ENCODE data around the gene PLA2R1. TPM values are rescaled to one million over a fixed set of nuclear protein-coding genes. Genes with fewer than 3 reads are reported as not detected.
"Not testable (repeated sequence)": the region's sequence is repeated elsewhere in the genome, so short reads cannot be mapped to it uniquely, and the experiment has no call there.

The PLA2R1 gene
- total RNA-seq, 2 donors from 2014 or later: 3.2 to 4.2 TPM

- DNase-seq (peak; percentile 68), ATAC-seq (peak; percentile 83 to 87)
- intact Hi-C loops (cut with DNase I): no loop called here
Measured at GRCh38 chr2:160039166-160039903, 23.1 kb downstream of the PLA2R1 start.

- intact Hi-C loops (cut with DNase I): not testable (repeated sequence)
Measured at GRCh38 chr2:160038662-160039061, 23.8 kb downstream of the PLA2R1 start.

GRCh38 chr2:160036736-160037135 is 25.7 kb downstream of the PLA2R1 start:
- intact Hi-C loops (cut with DNase I): no loop called here

More at GRCh38 chr2:160038662-160039061, 23.8 kb downstream of the PLA2R1 start:
- DNase-seq, ATAC-seq: not testable (repeated sequence)

DNA sequence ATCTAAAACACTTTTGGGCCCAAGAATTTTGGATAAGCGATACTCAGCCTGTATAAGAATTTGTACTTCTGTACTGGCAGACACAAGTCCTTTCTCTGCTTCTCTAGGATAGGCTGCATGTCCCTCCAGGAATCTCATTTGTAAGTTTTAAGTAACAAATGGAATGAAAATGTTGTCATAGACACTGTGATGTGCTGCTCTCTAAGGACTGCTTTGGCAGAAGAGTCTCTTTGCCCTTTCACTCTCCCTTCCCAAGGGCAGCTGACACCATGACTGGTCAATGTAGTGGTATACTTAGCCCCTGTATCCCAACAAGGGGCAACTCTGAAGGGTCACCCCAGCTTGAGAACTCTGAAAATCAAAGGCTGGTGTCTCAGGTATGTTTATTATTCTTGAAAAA is 27.3 kb downstream of the PLA2R1 start:
- no peak for DNase-seq
- intact Hi-C loops (cut with DNase I): no loop called here
- no peak for ATAC-seq

More at GRCh38 chr2:160036736-160037135, 25.7 kb downstream of the PLA2R1 start:
- no peak for DNase-seq
- no peak for ATAC-seq

DNA sequence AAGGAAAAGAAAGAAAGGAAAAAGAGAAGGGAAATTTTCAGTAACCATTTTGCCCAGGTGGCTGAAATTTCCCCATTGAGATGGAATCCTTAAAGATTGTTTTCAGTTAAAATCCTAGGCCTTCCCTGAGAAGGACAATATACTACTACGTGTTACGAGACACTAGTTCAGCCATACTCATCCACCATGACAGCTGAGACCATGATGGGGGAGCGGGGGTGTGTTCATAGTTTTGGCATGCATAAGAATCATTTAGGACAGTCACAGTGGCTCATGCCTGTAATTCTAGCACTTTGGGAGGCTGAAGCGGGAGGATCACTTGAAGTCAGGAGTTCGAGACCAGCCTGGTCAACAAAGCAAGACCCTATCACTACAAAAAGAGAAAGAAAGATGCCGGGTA is 28.0 kb downstream of the PLA2R1 start:
- ATAC-seq (no peak), DNase-seq (no peak)
- intact Hi-C loops (cut with DNase I): no loop called here

GRCh38 chr2:160033732-160034392 is 28.6 kb downstream of the PLA2R1 start:
- ATAC-seq (no peak), DNase-seq (no peak)
- intact Hi-C loops (cut with DNase I): no loop called here

DNA sequence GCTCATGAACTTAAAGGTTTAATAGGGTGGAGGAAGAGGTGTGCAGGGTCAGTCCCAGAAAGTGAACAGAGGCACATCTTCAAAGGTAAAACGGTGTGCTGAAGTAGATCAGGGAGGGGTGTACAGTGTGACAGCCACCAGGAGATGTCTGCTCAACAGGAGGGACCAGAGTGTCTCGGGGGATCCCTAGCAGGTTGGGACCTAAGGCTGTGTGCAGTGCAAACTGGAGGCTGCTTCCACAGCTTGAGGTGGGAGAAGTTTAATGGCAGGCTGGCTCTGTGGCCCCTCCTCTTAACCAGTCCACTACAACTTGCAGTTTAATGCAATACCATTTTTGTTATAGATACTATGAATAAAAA is 33.2 kb downstream of the PLA2R1 start:
- intact Hi-C loops (cut with DNase I): no loop called here
- DNase-seq: no peak
- peak in 1 of 2 donors; percentile 16 for ATAC-seq

GRCh38 chr2:160028431-160029269 is 33.8 kb downstream of the PLA2R1 start:
- intact Hi-C loops (cut with DNase I): no loop called here
- no peak for DNase-seq
- ATAC-seq: peak; percentile 30 to 34

GRCh38 chr2:160022162-160022561 is 40.3 kb downstream of the PLA2R1 start:
- intact Hi-C loops (cut with DNase I): no loop called here
- DNase-seq (no peak), ATAC-seq (no peak)

DNA sequence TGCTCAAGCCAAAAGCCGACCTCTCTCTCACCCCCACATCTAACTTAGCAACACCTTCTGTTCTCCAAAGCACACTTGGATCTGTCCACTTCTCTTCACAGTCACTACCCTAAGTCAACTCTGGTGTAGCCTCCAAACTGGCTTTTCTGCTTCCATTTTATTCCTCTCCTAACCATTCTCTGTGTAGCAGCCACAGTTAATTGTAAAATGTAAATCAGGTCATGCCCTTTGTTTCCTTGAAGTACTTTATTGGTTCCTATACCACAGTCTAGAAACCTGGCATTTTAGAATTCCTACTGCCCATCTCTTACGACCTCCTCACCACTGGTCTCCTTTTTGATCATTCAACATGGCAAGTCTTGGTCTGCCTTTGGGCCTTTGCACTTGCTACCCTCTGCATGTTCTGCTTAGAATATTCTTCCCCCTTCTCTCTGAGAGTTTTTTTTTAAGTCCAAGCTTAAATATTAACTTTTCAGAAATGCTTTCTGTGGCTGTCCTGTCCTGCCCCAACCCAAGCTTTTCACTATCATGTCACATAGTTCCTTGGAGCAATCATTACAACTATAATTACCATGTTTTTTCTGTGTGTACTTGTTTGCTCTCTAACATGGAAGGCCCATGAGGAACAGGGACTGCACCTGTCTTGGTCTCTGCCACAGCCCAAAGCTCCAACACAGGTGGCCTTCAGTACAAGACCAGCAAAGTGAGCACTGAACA is 42.9 kb downstream of the PLA2R1 start:
- ATAC-seq (no peak), DNase-seq (no peak)
- intact Hi-C loops (cut with DNase I): no loop called here

DNA sequence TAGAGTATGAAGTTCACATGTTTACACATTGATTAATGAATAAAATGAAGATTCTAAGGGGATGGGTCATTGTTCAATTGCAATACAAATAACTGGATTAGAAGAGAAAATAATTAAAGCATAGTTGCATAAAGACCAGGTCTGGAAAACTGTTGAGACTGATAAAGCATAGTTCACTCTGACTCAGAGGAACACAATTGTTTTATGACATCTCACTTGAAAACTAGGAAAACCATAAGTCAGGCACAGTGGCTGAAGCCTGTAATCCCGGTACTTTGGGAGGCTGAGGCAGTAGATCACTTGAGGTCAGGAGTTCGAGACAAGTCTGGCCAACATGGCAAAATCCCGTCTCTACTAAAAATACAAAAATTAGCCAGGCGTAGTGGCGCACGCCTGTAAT is 46.7 kb downstream of the PLA2R1 start:
- intact Hi-C loops (cut with DNase I): no loop called here
- no peak for ATAC-seq
- no peak for DNase-seq

DNA sequence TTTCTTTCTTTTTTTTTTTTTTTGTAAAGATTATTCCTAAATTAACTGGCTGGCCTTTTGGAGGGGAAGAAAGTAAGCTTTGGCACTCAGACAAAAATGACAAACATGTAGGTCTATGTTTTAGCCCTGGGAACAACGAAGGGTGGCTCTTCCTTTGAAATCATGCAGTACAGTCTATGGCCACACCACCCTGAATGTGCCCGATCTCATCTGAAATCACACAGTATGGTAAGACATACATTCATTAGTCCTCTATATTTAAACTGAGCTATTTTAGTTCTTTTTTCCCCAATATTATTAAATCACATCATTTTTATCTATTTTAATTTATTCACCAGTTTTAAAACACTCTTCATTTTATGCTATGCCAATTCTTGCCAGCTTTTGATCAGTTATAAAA is 48.2 kb downstream of the PLA2R1 start:
- ATAC-seq: no peak
- DNase-seq: no peak
- intact Hi-C loops (cut with DNase I): no loop called here

DNA sequence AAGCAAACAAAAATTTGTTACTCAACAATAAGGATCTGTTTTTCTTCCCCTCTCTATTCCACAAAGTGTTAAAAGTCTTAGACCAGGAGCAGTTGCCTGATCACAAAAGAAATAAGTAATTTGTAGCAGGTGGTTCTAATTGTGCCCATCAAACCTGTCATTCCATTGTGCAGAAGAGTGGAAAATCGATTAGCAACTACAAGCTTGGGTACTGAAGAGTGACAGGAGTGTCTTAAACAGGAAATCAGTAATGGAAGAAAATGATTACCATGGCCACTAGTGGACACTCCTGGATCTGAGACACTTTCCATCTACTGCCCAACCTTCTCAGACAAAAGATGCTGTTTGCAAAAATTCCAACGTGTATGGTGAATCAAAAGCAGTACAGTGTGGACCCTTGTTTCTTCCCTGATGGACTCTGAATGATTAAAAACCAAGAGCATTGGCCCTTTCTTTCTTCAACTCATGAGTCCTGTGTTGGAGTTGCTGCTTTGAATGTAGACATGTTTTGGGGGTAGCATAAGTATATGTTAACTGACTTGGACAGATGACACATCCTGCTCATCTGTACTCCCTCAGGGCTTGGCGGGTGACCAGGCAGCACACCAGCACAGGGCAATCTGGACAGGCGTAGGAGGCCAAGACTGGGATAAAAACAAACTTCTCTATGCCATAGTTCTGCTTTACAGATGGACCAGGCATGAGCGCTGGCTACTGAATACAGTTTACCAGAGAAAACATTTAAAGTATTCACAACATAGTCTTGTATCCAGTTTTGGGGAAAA is 51.9 kb downstream of the PLA2R1 start:
- intact Hi-C loops (cut with DNase I): no loop called here
- ATAC-seq (no peak), DNase-seq (no peak)

DNA sequence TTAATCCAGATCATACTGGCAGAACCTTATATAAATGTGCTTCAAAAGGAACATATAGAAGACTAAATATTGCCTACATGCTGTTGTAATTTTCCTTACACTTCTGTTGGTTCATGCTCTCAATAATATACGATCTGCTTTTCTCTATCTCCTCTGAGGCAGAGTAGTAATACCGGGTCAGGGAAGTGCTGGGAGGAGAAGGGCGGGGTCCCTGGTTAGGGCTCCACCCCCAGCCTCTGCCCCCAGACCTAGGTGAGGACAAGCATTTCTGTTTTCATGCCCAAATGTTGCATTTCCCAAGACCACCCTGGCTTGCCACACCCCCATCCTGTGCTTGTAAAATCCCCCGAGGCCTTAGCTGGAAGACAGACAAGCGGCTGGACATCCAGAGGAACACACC is 55.3 kb downstream of the PLA2R1 start:
- intact Hi-C loops (cut with DNase I): no loop called here
- ATAC-seq (no peak), DNase-seq (no peak)

DNA sequence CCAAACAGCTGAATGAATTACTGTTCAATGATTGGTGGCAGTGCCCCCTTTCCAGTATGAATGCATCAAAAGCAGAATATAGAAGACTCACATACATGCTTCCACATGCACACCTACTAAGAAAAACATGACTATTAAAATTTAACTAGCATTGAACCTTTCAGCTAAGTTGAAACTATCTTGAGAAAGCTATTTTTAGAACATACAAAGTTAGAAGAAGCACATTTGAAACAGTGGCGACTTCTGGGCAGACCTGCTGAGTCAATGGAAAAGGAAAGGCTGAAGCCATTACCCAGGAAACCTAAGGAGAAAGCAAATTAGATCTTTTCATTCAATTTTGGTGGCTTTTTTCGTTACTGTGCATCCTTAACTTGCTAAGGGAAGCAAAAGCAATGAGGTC is 55.9 kb downstream of the PLA2R1 start:
- ATAC-seq (no peak), DNase-seq (no peak)
- intact Hi-C loops (cut with DNase I): no loop called here

- DNase-seq: no peak
- intact Hi-C loops (cut with DNase I): no loop called here
- ATAC-seq: no peak
Measured at GRCh38 chr2:160005908-160006307, 56.5 kb downstream of the PLA2R1 start.

DNA sequence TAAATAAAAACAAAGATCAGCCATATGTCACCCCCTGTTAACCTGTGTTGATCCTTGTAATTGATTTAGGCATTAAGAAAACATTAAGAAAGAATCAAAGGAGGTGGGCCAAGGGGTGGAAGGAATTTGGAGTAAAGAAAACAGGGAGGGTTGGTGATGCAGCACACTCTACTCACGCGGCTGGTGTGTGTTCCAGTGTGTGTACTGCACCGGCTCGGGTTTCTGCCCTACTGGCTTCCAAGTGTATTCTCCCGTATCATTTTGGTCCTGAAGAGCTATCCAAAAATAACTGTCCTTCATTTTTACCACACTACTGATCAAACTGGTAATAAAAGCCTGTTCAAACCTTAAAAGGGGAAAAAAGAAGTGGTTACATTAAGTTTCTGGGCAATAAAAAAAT is 56.9 kb downstream of the PLA2R1 start:
- DNase-seq: no peak
- ATAC-seq: no peak
- intact Hi-C loops (cut with DNase I): no loop called here

GRCh38 chr2:159998961-159999360 is 63.5 kb downstream of the PLA2R1 start:
- intact Hi-C loops (cut with DNase I): no loop called here
- no peak for DNase-seq
- no peak for ATAC-seq

- intact Hi-C loops (cut with DNase I): no loop called here
- no peak for DNase-seq
- no peak for ATAC-seq
Measured at GRCh38 chr2:159998243-159998642, 64.2 kb downstream of the PLA2R1 start.
